Ishikawa (cell line): ENCODE data around the gene MIB2.

Source experiments
- CEBPB ChIP-seq: IDR thresholded peaks from 2 replicates; pipeline ENCODE4 v1.6.1; 2012
- CREB1 ChIP-seq: IDR thresholded peaks from 2 replicates; pipeline ENCODE4 v1.6.1; 2012; ENCODE audit warnings: low read depth
- EGR1 ChIP-seq: IDR thresholded peaks from 2 replicates; pipeline ENCODE4 v1.6.1; 2012
- EP300 ChIP-seq: IDR thresholded peaks from 2 replicates; pipeline ENCODE4 v1.6.1; 2012; ENCODE audit warnings: borderline replicate concordance
- FOXM1 ChIP-seq: IDR thresholded peaks from 2 replicates; pipeline ENCODE4 v1.6.1; 2012; ENCODE audit warnings: low read depth, borderline replicate concordance
- NFIC ChIP-seq: IDR thresholded peaks from 2 replicates; pipeline ENCODE4 v1.6.1; 2012
- RAD21 ChIP-seq: IDR thresholded peaks from 2 replicates; pipeline ENCODE4 v1.6.1; 2012; ENCODE audit warnings: low read depth
- REST ChIP-seq: IDR thresholded peaks from 2 replicates; pipeline ENCODE4 v1.6.1; 2012; ENCODE audit warnings: low read depth, mild to moderate bottlenecking
- TAF1 ChIP-seq: IDR thresholded peaks from 2 replicates; pipeline ENCODE4 v1.6.1; 2012; ENCODE audit warnings: low read depth, mild to moderate bottlenecking
- TCF12 ChIP-seq: IDR thresholded peaks from 2 replicates; pipeline ENCODE4 v1.6.1; 2012; ENCODE audit warnings: low read depth
- TEAD4 ChIP-seq: IDR thresholded peaks from 2 replicates; pipeline ENCODE4 v1.6.1; 2012
- USF1 ChIP-seq: IDR thresholded peaks from 2 replicates; pipeline ENCODE4 v1.6.1; 2012
- YY1 ChIP-seq: IDR thresholded peaks from 2 replicates; pipeline ENCODE4 v1.6.1; 2012; ENCODE audit warnings: low read depth
- ZBTB7A ChIP-seq: IDR thresholded peaks from 2 replicates; pipeline ENCODE4 v1.6.1; 2012; ENCODE audit warnings: low read depth
- TF ChIP-seq, protein P1 (sequence below): IDR thresholded peaks from 2 replicates; pipeline ENCODE4 v1.6.1; 2012

Gene MIB2

GRCh38 chr1:1598051-1598719 is 17.1 kb upstream of the MIB2 start:
- TF ChIP-seq NFIC = no peak
- TF ChIP-seq CREB1 = no peak
- TF ChIP-seq USF1 = no peak
- no peak for TF ChIP-seq ZBTB7A
- TF ChIP-seq TCF12 = no peak
- TF ChIP-seq CEBPB = no peak
- TF ChIP-seq EP300 = no peak
- TF ChIP-seq RAD21 = no peak
- TF ChIP-seq, protein P1, sequence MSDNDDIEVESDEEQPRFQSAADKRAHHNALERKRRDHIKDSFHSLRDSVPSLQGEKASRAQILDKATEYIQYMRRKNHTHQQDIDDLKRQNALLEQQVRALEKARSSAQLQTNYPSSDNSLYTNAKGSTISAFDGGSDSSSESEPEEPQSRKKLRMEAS = no peak
- TF ChIP-seq FOXM1 = no peak
- TF ChIP-seq YY1 = no peak
- no peak for TF ChIP-seq REST
- no peak for TF ChIP-seq EGR1
- no peak for TF ChIP-seq TEAD4
- TF ChIP-seq TAF1 = no peak

GRCh38 chr1:1598720-1599029 is 16.6 kb upstream of the MIB2 start:
- TF ChIP-seq CEBPB (no peak), TAF1 (no peak), RAD21 (no peak), ZBTB7A (no peak), EGR1 (no peak), TCF12 (no peak), TEAD4 (no peak), USF1 (no peak), EP300 (no peak), FOXM1 (no peak)
- TF ChIP-seq, protein P1 = no peak

DNA sequence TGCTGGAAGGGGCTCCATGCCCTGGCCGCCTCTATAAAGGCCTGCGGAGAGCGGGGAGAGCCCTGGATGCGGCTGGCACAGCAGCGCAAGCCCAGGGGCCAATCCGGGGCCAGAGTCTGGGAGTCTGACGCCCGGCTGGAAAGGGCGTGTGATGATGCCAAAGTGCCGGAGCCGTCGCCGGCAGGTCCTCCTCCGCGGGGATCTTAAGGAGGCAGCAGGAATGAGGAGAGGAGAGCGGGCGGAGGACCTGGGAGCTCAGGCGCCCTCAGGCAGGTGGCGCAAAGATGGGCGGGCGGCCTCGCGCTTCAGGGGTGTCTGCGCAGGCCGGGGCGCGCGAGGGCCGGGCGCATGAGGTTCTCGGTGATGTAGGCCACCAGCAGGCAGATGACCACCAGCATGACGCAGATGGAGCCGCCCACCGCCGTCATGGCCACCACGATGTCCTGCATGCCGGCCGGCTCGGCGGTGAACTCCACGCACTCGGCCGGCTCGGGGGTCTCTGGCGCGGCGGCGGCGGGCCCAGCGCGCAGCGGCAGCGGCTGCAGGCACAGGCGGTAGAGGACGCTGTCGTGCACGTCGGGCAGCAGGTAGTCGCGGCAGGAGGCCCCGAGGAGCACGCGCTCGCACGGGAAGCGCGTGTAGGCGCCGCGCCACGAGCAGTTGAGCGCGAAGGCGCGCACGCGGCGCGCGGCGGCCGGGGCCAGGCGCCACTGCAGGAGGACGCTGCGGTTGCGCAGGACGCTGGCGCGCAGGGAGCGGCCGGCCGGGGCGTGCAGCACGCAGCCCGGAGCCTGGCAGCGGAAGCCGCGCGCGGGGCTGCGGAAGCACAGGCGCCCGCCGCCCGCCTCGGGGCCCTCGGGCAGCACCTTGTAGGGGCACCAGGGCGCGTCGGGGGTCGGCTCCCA is 16.0 kb upstream of the MIB2 start:
- TF ChIP-seq, protein P1 = peak; percentile 98
- TF ChIP-seq TCF12 = peak; percentile 31; the same call in 1 of the 2 replicates
- TF ChIP-seq TAF1 = 0 out of 2 replicates have a peak, but pooled peaks have one; percentile 29
- TF ChIP-seq REST = no peak
- TF ChIP-seq TEAD4 = peak; percentile 36; the same call in 1 of the 2 replicates
- no peak for TF ChIP-seq CREB1

DNA sequence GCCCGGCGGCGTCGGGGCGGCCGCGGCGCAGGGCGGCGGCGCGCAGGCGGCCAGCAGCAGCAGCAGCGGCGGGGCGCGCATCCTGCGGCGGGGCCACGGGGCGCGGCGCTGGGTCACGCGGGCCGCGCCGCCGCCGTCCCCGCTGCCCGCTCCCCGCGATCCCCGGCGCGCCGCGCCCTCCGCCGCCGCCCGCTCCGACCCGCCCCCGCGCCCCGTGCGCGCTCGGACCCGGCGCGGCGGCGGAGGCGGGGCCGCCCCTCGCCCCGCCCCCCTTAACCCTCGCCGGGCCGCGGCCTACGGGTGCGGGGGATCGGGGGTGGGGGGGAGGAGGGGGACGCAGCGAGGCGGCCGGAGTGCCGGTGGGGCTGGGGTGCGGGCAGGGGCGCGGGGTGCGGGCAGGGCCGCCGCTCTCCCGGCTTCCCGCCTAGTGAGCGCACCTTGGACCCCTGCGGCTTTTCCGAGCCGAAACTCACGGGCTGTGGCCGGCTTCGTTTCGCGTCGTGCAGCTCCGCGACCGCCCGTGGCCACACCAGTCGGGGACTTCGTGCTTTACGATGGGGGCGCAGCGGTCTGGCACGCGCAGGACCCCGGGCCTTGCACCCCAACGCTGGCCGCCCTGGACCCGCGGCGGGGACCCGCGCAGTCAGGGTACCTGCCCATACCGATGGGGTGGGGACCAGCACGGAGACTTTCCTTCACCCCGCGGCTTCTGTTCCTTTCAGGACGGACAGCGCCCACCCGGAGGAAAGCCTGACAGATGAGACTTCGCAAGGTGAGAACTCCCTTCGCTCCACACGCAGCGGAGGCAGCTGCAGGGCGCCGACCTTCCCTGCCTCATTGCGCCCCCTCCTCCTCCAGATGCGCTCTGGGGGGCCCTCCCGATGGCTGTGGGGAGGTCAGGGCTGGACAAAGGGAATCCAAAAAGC is 15.1 kb upstream of the MIB2 start, which contains the start of gene FNDC10:
TSS of gene FNDC10 (minus strand) at position 201 of the 926 bp plus-strand sequence. CDS start at position 81, 120 bp downstream.
- TF ChIP-seq REST (peak; percentile 47; the same call in 1 of the 2 replicates), TAF1 (0 out of 2 replicates have a peak, but pooled peaks have one; percentile 7), CEBPB (no peak), TCF12 (no peak)
